Muscle layer of colon (tissue), 2 donors: Measurements from ENCODE around the gene TBC1D22A.

Source experiments
- H3K27ac ChIP-seq: one replicate; pipeline ENCODE4 v1.7.0; 2013; ENCODE audit warnings: low read depth, mild to moderate bottlenecking, low read length, moderate library complexity
- H3K27me3 ChIP-seq, 2 donors: one replicate each; pipeline ENCODE4 v1.7.0; 2013; ENCODE audit warnings: low read length in 2 of 2, mild to moderate bottlenecking in 2 of 2; ENCODE audit not compliant: insufficient read depth in 2 of 2, control insufficient read depth in 1 of 2
- H3K36me3 ChIP-seq: one replicate; pipeline ENCODE4 v1.7.0; 2013; ENCODE audit warnings: mild to moderate bottlenecking, low read length; ENCODE audit not compliant: insufficient read depth
- H3K4me1 ChIP-seq: one replicate; pipeline ENCODE4 v1.7.0; 2013; ENCODE audit warnings: mild to moderate bottlenecking, low read length; ENCODE audit not compliant: insufficient read depth
- H3K4me3 ChIP-seq, 2 donors: one replicate each; pipeline ENCODE4 v1.7.0; 2013; ENCODE audit warnings: low read length in 2 of 2, low read depth in 1 of 2, mild to moderate bottlenecking in 1 of 2, moderate library complexity in 1 of 2
- H3K9ac ChIP-seq: one replicate; pipeline ENCODE4 v1.7.0; 2013; ENCODE audit warnings: low read length
- H3K9me3 ChIP-seq: one replicate; pipeline ENCODE4 v1.7.0; 2013; ENCODE audit warnings: mild to moderate bottlenecking, low read length
- donor health status: abdominal sarcoma.
- donor health status: Adenocarcinoma of cecum.

TBC1D22A gene

GRCh38 chr22:47055073-47055355, 292.6 kb downstream of the TBC1D22A start:
- H3K9me3 ChIP-seq: no peaks in the 10 kb centered on the region
- H3K27ac ChIP-seq: no peak overlapping the region
- H3K36me3 ChIP-seq: no peaks in the 10 kb centered on the region
- no peaks in the 10 kb centered on the region for H3K27me3 ChIP-seq
- H3K9ac ChIP-seq: no peak overlapping the region
- H3K4me1 ChIP-seq: no peaks in the 10 kb centered on the region
- no peak overlapping the region for H3K4me3 ChIP-seq

- Histone ChIP-seq H3K36me3 (no peaks in the 10 kb centered on the region), H3K27me3 (no peaks in the 10 kb centered on the region), H3K4me3 (no peak overlapping the region), H3K4me1 (no peaks in the 10 kb centered on the region), H3K9ac (no peak overlapping the region), H3K27ac (no peak overlapping the region), H3K9me3 (no peaks in the 10 kb centered on the region)
Measured at GRCh38 chr22:47055461-47055860, 293.0 kb downstream of the TBC1D22A start.

- Histone ChIP-seq H3K27ac (no peak overlapping the region), H3K9ac (no peak overlapping the region), H3K4me1 (no peaks in the 10 kb centered on the region), H3K36me3 (no peaks in the 10 kb centered on the region), H3K4me3 (no peak overlapping the region), H3K27me3 (no peaks in the 10 kb centered on the region), H3K9me3 (no peaks in the 10 kb centered on the region)
Measured at GRCh38 chr22:47055921-47056320, 293.5 kb downstream of the TBC1D22A start.

- Histone ChIP-seq H3K36me3 (peaks cover 2% of the 10 kb centered on the region), H3K4me3 (no peak overlapping the region), H3K4me1 (no peaks in the 10 kb centered on the region), H3K27me3 (no peaks in the 10 kb centered on the region), H3K27ac (no peak overlapping the region), H3K9ac (no peak overlapping the region), H3K9me3 (no peaks in the 10 kb centered on the region)
Measured at GRCh38 chr22:47056361-47056760, 293.9 kb downstream of the TBC1D22A start.

- H3K27me3 ChIP-seq: no peaks in the 10 kb centered on the region
- no peak overlapping the region for H3K9ac ChIP-seq
- H3K36me3 ChIP-seq: peaks cover 4% of the 10 kb centered on the region
- H3K27ac ChIP-seq: no peak overlapping the region
- H3K9me3 ChIP-seq: no peaks in the 10 kb centered on the region
- no peaks in the 10 kb centered on the region for H3K4me1 ChIP-seq
- no peak overlapping the region for H3K4me3 ChIP-seq
Measured at GRCh38 chr22:47056776-47057470, 294.5 kb downstream of the TBC1D22A start.

- H3K4me3 ChIP-seq: no peak overlapping the region
- H3K9me3 ChIP-seq: no peaks in the 10 kb centered on the region
- H3K27me3 ChIP-seq: no peaks in the 10 kb centered on the region
- peaks cover 4% of the 10 kb centered on the region for H3K36me3 ChIP-seq
- H3K27ac ChIP-seq: no peak overlapping the region
- no peak overlapping the region for H3K9ac ChIP-seq
- H3K4me1 ChIP-seq: no peaks in the 10 kb centered on the region
Measured at GRCh38 chr22:47057916-47058585, 295.6 kb downstream of the TBC1D22A start.

- no peak overlapping the region for H3K9ac ChIP-seq
- no peak overlapping the region for H3K27ac ChIP-seq
- H3K36me3 ChIP-seq: peaks cover 4% of the 10 kb centered on the region
- H3K4me3 ChIP-seq: no peak overlapping the region
- no peaks in the 10 kb centered on the region for H3K27me3 ChIP-seq
- no peaks in the 10 kb centered on the region for H3K9me3 ChIP-seq
- H3K4me1 ChIP-seq: no peaks in the 10 kb centered on the region
Measured at GRCh38 chr22:47059076-47059475, 296.6 kb downstream of the TBC1D22A start.

- Histone ChIP-seq H3K27ac (no peak overlapping the region), H3K4me1 (no peaks in the 10 kb centered on the region), H3K4me3 (no peak overlapping the region), H3K9ac (no peak overlapping the region), H3K9me3 (no peaks in the 10 kb centered on the region), H3K36me3 (peaks cover 4% of the 10 kb centered on the region), H3K27me3 (no peaks in the 10 kb centered on the region)
Measured at GRCh38 chr22:47059701-47060161, 297.3 kb downstream of the TBC1D22A start.

- no peaks in the 10 kb centered on the region for H3K9me3 ChIP-seq
- no peak overlapping the region for H3K9ac ChIP-seq
- peaks cover 4% of the 10 kb centered on the region for H3K36me3 ChIP-seq
- H3K27ac ChIP-seq: no peak overlapping the region
- no peaks in the 10 kb centered on the region for H3K27me3 ChIP-seq
- H3K4me3 ChIP-seq: no peak overlapping the region
- no peaks in the 10 kb centered on the region for H3K4me1 ChIP-seq
Measured at GRCh38 chr22:47060718-47061117, 298.3 kb downstream of the TBC1D22A start.

- Histone ChIP-seq H3K4me3 (no peak overlapping the region), H3K27me3 (no peaks in the 10 kb centered on the region), H3K4me1 (no peaks in the 10 kb centered on the region), H3K9ac (no peak overlapping the region), H3K36me3 (peaks cover 4% of the 10 kb centered on the region), H3K9me3 (no peaks in the 10 kb centered on the region), H3K27ac (no peak overlapping the region)
Measured at GRCh38 chr22:47061226-47061625, 298.8 kb downstream of the TBC1D22A start.

DNA sequence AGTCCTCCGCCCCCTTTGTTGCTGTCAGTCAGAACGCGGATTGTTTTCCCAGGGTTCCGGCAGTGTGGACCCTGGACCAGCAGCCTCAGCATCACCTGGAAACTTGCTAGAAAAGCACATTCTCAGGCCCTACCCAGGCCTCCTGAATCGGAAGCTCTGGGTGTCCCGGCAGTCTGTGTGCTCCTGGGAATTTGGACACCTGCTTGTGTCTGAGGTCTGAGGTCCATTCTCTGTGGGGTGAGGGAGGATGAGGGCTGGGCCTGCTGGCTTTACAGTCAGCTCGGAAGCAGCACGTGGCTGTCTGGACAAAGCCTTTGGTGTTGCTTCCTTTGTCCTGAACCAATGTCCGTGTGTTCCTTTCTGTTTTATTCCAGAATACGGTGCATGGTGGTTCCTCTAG, 299.7 kb downstream of the TBC1D22A start:
- H3K4me3 ChIP-seq: no peak overlapping the region
- no peaks in the 10 kb centered on the region for H3K27me3 ChIP-seq
- no peaks in the 10 kb centered on the region for H3K9me3 ChIP-seq
- no peak overlapping the region for H3K27ac ChIP-seq
- no peaks in the 10 kb centered on the region for H3K4me1 ChIP-seq
- H3K36me3 ChIP-seq: peaks cover 4% of the 10 kb centered on the region
- H3K9ac ChIP-seq: no peak overlapping the region

GRCh38 chr22:47063071-47063509, 300.6 kb downstream of the TBC1D22A start:
- peaks cover 4% of the 10 kb centered on the region for H3K36me3 ChIP-seq
- H3K27ac ChIP-seq: no peak overlapping the region
- no peaks in the 10 kb centered on the region for H3K27me3 ChIP-seq

More at GRCh38 chr22:47063071-47063509, 300.6 kb downstream of the TBC1D22A start:
- no peak overlapping the region for H3K9ac ChIP-seq
- no peak overlapping the region for H3K4me3 ChIP-seq
- H3K4me1 ChIP-seq: no peaks in the 10 kb centered on the region
- no peaks in the 10 kb centered on the region for H3K9me3 ChIP-seq
